GM04504 (cell line): ENCODE measurements around the gene DPM3.
"Not testable (repeated sequence)": the region's sequence is repeated elsewhere in the genome, so short reads cannot be mapped to it uniquely, and the experiment has no call there.

Experiments
- DNase-seq: peaks from one replicate; pipeline ENCODE4 v3.0.0-alpha.2; 2012; ENCODE audit warnings: low read depth

The DPM3 gene

DNA sequence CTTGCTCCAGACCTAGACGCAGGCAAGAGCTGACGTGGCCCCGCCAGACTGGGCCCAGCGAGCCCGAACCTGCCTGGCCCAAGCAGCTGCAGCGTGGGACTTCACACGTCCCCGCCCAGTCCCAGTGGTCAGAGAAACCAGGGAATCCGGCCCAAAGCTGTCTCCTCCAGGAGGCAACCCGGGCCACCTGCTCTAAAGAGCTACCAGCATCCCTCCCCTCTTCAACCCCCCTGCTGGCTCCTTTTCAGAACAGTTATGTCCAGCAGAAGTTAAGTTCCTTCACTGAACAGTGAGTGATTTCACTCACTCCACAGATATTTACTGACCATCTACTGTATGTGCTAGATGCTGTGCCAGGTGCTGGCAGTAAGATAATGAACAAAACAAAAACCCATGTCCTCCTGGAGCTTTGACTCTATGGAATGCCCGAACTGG is 14.8 kb downstream of the DPM3 start:
- no peak for DNase-seq

DNA sequence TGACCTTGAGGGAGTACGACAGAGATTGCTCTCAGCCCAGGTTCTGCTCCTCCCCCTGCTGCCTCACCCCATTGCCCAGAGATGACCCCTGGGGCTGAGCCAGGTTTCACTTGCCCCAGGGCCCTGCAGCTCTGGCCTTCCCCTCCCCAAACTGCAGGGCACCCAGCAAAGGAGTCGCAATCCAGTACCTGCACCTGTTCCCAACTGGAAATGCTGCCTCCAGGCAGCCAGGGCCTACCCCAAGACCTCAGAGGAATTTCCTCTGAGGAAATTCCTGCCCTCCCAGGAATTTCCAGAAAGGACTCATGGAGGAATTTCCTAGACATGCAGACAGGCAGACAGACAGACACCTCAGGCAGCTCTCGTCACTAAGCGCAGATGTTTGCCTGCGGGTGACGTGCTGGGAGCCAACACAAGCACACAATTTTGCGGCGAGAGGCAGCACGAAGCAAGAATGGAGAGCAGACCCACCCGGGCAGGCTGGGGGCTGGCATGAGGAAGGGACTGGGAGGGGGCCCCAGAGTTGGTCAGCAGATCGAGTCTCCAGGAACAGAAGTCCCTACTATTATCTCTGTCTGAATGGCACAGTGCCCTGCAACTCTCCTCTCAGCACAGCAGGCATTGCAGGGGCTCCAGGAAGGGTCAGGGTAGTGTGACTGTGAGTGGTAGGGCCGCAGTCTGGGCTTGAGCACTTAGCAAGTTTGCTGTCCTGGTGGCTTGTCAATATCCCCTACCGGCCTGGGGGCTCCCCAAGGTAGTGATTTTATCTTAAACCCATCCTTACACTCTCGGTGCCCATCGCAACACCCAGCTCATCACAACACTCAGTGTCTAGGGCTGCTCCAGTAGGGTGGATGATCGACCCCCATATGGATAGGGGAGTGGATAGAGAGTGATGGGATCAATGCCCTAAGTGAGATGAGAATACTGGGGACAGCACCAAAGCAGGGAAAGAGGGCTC is 15.5 kb downstream of the DPM3 start:
- DNase-seq, result no peak

DNA sequence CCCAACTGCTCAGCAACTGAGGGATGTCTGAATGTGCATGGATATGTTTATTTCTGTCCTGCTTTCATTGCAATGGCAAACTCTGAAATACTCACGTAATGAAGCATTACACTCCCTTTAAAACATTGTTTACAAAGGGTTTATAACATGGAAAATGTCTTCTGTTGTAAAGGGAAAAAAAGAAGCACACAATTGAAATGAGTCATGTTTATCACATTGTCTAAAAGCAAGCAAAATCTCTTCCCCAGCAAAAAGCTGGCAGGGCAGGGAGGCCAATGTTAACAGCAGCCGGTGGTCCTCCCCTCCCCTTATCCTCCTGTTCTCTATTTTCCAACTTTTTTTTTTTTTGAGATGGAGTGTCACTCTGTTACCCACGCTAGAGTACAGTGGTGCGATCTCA is 16.5 kb downstream of the DPM3 start:
- DNase-seq, result no peak

DNA sequence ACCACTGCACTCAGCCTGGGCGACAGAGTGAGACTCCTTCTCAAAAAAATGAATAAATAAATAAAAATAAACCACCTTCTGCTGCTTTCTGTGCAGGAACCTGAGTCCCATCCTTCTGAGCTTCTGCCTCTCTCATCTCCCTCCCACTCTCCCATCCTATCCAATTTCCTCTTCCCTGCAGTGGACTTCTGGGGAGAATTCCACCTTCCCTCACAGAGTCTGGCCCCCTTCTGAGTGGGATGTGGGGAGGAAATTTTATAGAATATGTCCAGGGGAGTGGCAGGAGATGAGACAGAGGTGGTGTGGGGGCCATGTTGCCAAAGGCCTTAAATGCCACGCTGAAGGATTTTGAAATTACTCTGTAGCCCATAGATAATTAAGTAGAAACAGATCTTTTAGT is 18.0 kb downstream of the DPM3 start:
- DNase-seq, result no peak

DNA sequence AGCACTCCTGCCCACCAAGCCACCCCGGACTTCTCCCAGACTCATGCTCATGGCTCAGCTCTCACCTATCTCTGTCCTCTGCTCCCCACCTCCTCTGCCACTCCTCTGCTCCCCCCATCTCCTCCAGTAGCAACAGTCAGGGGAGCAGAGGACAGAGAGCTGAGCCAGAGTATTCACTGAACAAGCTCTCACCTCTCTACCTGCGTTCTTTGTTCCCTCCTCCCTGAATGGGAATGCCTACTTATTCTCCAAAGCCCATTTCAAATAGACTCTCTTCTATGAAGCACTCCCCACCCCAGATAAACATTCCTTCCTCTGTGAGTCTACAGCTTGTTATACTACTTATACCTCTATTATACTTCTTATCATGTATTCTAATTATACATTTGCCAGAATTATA is 19.1 kb downstream of the DPM3 start:
- no peak for DNase-seq

DNA sequence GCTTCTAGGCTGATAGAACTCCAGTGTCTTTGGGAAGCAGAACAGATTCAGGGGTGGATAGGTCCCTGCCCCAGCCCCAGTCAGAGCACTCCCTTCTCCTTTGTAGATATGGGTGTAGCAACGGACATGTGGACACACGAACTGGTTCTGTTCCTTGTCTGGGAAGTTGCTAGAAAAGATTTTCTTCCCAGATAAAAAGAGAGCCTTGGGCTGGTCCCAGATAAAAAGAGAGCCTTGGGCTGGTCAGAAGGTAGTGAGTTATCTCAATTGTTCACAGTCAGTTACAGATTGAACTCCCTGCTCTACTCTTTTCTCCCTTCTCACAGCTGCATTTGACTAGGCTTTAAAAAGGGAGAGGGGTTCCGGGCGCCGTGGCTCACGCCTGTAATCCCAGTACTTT is 20.1 kb downstream of the DPM3 start:
- DNase-seq, result no peak

DNA sequence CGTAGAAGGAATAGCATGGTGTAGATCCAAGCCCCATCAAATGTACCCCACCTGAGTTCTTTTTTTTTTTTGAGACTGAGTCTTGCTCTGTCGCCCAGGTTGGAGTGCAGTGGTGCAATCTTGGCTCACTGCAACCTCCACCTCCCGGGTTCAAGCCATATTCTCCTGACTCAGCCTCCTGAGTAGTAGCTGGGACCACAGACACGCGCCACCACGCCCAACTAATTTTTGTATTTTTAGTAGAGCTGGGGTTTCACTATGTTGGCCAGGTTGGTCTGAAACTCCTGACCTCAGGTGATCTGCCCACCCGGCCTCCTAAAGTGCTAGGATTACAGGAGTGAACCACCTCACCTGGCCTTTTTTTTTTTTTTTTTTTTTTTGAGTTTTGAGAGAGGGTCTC is 22.2 kb downstream of the DPM3 start:
- DNase-seq, result not testable (repeated sequence)

DNA sequence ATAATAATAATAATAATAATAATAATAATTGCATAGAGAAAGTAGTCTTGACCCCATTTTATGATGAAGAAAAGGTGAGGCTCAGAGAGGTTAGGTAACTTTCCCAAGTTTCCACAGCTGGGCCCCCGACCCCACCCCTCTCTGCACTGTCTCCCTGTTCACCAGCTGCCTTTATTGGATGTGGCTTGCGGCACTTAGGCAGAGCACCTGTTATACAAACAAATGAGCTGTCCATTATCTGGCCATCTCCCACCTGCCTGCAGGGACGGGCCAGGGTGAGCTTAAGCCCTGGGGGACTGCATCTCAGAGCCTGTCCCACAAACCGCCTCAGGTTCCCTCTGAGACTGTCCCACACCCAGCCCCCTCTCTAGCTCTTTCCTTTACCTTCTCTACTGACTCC is 22.7 kb downstream of the DPM3 start:
- no peak for DNase-seq

DNA sequence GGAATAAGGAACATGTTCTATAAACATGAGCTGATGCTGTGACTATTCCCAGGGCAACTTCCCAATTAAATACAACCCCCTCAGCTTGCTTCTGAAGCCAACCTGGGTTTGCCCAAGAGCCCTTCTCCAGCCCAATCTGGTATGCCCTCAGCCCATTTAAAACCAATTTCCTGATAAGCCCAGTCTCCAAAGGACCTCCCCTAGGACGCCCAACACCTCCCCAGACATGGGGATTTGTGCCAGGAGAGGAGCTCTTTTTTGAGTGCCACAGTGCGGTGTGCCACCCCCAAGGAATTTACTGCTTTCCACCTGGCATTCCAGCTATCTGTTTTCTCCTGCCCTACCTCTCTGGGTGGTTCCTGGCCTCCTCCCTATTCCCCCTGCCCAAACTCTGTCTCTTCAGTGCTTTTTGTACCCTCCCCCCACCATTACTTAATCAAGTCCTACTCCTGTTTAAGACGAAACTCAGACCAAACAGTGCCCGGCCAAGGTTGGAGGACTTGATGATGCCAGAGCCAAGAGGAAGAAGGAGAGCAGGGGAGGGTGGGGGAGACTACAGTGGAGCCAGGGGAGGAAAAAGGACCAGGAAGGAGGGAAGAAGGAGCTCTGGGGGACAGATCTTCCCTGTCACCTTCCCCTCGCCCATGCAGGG is 24.1 kb downstream of the DPM3 start:
- no peak for DNase-seq

DNA sequence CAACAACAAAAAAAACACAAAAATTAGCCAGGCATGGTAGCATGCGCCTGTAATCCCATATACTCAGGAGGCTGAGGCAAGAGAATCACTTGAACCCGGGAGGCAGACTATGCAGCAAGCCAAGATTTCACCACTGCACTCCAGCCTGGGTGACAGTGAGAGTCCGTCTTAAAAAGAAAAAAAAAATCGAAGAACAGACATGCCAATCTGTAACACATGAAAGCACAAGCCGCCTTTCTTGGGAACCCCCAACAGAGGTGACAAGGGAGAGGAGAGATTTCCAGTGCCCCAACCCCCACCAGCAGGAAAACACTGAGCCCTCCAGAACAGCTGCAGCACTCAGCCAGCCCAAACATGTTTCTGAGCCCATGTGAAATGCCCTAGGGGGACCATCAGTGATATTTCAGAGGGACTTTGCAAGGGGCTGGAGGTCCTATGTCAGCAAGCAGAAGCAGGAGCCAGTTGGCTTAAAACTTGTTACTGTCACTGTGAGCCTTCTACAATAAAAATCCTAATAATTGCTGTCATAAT is 26.8 kb downstream of the DPM3 start:
- no peak for DNase-seq

DNA sequence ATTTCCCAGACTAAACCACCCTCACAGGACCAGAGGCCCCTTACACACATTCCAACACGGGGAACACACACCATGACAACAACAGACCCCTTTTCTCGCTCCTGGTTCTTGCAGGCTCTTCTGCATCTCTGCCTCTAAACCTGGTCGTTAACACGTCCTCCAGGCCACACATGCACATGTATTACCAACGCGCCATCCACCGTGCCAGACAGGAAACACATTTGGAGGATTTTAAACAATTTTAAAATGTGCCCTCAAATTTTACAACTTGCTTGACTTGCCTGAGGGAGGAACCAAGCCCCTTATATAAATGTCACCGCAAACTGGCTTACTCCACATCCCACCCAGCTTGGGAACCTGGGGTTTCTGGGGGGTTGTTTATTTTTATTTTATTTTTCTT is 29.5 kb downstream of the DPM3 start:
- no peak for DNase-seq

DNA sequence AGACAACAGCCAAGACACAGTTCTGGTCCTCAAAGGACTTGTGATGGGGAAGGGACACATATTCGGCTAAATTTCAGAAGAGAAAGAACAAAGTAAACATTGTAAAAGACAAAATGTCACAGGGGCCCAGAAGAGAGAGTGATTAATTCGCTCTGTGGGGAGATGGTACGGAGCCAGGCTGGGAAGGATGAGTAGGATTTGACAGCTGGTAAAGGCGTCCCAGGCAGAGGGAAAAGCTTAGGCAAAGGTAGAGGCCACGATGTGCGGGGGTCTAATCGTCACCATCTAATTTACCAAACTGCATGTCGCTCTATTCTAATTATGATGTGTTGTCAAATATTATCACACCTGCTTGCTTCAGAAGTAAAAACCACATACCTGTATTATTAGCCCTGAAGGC is 29.9 kb downstream of the DPM3 start:
- DNase-seq, result no peak

DNA sequence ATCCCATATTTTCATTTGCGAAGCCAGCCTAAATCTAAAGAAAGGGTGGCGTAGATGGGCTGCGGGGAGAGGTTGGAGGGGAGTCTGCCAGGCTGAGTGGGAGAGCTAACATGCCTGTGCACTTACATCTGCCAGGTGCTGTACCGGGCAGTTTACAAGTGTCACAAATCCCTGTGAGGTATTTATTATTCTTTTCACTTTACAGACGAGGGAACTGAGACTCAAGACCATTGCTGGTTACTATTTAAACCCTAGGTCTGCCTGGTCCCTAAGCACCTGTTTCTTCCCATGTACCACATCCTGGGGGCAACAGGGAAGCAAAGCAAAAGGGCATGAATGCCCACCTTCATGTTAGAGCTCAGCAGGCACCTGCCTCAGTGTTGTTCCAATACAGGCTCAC is 32.0 kb downstream of the DPM3 start:
- no peak for DNase-seq

DNA sequence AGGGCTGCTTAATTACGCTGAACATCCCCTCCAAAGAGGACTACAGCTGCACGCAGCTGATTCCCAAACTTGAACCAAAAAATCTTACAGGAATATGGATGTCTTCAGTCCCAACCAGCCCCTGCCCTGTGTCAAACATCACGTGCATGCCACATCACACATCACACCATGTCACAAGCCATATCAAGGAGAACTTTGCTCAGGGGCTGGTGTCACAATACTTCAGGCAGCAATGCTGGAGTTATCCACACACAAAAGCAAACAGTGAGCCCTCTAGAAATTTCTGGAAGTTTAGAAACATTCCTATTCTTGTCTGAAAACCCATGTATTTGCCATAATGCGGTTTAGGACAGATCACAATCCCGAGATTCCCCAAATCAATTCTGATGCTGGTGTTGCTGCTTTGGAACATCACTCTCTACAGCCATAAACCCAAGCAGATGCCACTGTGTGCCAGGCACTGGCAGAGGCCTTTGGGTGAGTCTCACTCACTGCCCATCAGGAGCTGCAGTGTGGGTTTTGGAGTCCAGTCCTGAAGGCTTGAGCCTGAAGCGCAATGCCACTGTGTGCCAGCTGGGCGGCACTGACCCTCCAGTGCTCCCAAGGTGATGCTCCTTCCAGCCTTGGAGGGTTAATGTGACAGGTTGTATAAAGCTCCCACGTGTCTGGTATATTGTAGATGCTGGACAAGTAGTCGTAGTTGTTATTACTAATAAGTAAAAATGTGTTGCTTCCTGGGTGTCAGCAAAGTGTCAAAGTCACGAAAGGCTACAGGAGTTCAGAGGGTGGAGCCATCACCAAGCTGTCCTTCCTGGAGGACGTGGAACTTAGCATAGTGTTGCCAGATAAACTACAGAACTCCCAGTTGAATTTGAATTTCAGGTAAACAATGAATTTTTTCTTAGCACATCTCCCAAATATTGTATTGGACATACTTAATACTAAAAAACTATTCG is 32.7 kb downstream of the DPM3 start:
- no peak for DNase-seq

DNA sequence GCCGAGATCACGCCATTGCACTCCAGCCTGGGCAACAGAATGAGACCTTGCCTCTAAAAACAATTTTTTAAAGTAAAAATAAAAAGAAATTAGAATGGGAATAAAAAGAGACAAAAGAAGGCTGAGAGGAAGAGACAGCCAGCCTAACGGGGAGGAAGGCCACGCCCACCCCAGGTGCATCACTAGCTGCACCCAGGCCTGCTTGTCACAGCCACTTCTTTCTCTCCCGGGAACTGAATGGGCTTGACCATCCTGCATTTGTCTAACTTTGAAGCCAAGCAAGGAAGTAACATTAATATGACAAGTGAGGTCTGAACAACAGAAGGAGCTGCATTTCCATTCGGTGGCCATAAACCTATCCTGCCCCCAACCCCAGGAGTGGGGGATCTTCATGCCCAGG is 33.5 kb downstream of the DPM3 start:
- no peak for DNase-seq

DNA sequence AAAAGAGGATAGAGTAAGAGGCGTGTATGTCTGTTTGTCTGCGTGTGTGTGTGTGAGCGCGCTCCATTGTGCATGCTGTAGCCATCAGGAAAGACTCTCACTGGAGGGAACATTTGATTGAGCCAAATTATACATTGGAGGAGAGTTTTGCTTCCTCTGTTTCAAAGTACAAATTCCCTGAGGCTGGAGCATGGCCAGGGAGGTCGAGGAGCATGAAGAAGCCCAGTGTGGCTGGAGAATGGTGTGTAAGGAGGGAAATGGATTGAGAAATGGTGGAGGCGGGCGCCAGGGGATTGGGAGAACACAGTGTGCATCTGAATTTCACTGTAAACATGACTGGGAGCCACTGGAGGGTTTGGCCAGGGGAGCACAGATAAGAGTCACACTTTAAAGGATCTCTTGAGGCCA is 34.7 kb downstream of the DPM3 start:
- DNase-seq, result no peak

DNA sequence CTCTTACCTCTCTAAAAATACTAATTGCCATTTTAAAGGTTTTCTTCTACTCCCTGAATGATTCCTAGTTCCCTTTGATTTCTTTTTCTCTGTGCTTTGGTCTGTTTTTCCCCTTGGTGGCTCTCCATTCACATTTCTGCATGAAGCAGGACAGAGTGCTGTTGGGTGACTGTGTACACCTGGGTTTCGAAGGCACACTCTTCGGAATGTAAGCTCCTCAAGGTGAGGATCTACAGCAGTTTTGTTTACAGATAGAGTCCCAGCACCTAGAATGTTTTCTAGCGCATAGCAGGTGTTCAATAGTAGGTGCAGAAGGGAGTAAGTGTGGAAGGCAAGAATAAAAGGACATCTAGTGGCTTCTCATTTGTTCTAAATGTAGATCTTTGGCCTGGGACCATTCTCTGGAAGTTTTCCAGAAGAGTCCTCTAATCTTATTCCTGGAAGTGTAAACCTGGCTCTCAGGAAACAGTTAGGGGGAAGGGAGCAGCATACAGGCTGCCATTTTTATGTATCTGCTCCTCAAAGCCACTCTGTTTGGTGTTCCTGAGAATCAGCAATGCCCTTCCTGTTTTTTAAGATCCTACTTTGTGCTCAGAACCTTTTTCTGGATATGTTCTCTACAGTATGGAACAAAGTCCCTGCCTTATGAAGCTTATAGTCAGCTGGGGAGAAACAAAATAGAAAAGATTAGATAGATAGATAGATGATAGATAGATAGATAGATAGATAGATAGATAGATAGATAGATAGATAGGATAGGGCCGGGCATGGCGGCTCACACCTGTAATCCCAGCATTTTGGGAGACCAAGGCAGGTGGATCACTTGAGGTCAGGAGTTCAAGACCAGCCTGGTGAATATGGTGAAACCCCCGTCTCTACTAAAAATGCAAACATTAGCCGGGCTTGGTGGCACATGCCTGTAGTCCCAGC is 35.5 kb downstream of the DPM3 start:
- no peak for DNase-seq

DNA sequence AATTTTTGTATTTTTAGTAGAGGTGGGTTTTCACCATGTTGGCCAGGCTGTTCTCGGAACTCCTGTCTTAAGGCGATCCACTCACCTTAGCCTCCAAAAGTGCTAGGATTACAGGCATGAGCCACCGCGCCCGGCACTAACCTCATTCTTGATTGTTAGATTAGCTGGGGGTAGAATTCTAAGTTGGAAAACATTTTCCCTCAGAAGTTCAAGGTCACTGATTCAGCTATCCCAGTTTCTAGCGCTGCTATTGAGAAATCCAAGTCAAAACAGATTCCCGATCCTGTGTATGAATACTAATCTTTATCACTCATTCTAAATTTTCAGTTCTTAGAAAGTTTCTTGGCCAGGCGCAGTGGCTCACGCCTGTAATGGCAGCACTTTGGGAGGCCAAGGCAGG is 37.0 kb downstream of the DPM3 start:
- DNase-seq, result no peak

DNA sequence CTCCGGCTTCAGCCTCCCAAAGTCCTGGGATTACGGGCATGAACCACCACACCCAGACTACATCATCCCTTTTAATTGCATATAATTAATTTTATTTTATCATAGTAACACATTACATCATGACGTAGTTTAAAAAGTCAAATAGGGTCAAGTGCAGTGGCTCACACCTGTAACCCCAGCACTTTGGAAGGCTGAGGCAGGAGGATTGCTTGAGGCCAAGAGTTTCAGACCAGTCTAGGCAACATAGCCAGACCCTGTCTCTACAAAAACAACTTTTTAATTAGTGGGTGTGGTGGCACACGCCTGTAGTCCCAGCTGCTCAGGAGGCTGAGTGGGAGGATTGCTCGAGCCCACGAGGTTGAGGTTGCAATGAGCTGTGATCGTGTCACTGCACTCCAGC is 41.0 kb downstream of the DPM3 start:
- DNase-seq, result no peak

DNA sequence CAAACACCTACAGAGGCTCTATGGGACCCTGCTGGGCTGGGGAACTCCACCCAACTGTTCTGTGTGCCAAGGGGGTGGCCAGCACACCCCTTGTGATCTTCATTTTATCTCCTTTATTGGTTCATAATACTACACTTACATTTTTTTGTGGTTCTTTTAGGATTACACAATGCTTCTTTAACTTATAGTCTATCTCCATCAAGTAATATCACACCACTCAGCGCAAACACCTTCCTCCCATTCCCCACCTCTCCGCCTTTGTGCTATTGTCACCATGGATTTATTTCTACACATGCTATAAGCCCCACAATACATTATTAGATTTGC is 45.7 kb downstream of the DPM3 start:
- no peak for DNase-seq
